GM19397 (cell line): Measurements from ENCODE around the gene AGMO.

Experiments
- ATAC-seq: cut with Tn5 transposase; IDR thresholded peaks from one replicate; pipeline ENCODE4 v1.9.1; 2021; ENCODE audit warnings: mild to moderate bottlenecking, moderate library complexity; ENCODE audit not compliant: unreplicated experiment

AGMO gene

GRCh38 chr7:15504351-15504750 is 57.5 kb downstream of the AGMO start:
- ATAC-seq = no peak

GRCh38 chr7:15503603-15504290 is 58.1 kb downstream of the AGMO start:
- no peak for ATAC-seq

DNA sequence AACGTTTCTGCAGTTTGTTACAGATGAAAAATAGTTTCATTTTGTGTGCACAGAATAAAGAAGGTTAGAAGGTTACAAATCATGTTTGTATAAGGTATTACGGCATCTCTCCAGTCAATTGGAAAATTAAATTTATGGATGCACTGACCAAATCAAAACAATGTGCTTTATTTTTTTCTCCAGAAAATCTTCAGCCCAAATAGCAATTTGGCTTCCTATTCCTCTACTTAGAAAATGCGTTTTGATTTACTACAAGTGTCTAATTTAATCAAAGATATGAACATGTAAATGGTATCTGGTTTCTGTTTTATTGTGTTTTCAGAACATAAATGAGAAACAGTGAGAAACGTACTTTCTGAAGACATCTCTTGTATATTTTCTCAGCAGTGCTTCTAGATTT is 63.4 kb downstream of the AGMO start:
- no peak for ATAC-seq

GRCh38 chr7:15495170-15495569 is 66.6 kb downstream of the AGMO start:
- ATAC-seq = no peak

DNA sequence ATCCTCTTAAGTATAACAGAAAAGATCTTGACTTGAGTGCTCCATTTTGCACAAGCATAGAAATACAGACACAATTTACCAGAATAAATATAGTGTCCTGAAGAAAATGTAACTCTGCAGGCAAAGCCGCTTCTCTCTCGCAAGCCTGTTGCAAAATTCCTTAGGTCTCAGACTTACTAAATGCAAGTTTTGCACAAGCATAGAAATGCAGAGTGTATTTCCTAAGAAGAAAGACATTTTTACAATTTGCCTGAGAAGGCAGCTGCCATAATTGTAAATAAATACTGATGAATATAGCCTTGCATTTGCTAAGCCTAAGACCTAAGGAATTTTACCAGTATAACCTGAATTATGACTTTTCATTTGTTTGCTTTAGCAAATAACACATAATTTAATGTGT is 67.1 kb downstream of the AGMO start:
- ATAC-seq = no peak

- ATAC-seq = no peak
Observed at GRCh38 chr7:15491361-15491760, 70.5 kb downstream of the AGMO start.

- ATAC-seq = no peak
Observed at GRCh38 chr7:15490291-15490690, 71.5 kb downstream of the AGMO start.

DNA sequence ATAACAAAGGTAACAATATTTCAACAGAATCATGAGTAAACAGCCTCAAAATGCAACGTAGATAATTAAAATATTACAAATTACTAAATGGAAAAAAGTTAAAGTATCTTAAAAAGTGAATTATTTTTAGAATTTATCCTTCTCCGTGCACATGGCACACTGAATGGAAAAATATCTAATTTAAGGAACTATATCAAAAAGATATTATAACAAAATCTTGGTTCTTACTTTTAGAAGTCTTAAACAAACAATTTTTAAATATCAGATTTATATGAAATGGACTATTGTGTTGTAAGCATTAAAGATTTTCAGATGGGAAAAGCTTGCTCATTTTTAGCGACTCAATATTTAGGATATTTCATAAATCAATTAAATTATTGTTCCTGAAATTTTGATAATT is 72.0 kb downstream of the AGMO start:
- no peak for ATAC-seq

DNA sequence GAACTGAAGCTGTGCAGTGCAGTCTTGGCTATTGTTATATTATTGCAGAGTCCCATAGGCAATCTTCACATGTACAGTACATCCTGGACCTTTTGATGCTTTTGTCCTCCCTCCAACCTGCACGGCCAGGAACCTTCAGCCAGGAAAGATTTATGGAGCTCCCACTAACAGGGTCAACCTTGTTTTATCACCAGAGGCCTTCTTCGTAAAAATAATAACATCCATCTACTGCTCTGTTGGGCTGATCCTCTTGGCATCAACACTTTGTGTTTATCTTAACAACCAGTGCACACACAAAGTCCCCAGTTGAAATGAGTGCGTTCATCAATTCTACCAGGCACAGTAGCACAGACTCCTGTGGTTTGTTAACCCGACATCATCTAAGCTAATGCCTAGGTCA is 72.4 kb downstream of the AGMO start:
- no peak for ATAC-seq

DNA sequence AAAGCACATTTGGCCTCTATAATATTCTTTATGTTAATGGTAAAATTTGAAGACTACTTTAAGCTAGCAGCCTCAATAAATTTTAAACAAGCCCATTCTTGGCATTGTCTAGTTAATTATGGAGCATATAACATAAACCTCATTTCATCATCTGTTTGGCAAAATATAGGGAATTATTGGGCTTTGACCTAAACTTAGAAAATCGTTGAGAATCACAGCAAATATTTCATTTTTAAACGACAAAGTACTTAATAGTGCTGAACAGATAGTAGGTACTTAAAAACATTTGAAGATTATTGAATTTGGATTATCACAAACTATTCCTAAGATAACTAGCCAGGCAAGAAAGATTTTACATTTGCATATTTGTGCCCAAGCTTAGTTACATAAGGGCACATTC is 73.4 kb downstream of the AGMO start:
- ATAC-seq = no peak

DNA sequence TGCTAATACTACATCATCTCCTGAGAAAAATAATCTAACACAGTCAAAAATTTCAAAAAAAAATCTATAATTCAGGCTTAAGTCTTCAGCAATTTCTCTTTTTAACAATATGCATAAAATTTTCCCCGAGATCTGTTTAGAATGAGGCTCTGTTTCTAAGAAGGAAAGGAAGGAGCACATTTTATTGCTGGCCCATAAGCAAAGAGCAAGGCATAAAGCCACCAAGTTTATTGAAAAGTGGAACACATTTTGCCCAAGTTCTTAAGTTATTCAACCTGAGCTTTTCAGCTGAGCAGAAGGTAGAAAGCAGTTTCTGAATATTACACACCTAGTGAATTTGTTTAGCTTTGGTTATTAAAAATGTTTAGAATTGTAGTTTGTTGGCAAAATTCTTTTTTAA is 73.9 kb downstream of the AGMO start:
- no peak for ATAC-seq

DNA sequence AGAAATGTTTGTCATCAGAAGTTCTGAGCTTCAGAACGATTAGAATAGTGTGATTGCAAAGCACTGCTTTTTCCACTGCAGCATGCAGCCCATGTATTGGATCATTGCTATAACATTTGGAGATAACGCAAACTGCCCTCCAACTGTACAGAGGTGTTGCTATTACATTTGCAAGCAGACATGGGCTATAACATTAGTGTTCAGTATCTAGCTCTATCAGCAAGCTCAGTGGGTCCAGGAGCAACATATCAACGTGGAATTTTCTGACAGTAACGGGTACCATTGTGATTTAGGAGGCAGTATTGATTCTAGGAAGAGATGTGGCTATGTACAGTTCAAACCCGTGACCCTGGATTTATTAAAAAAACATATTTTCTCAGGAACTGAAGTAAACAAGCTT is 75.8 kb downstream of the AGMO start:
- ATAC-seq = no peak

- ATAC-seq = no peak
Observed at GRCh38 chr7:15485431-15485830, 76.4 kb downstream of the AGMO start.

- no peak for ATAC-seq
Observed at GRCh38 chr7:15481132-15481531, 80.7 kb downstream of the AGMO start.

DNA sequence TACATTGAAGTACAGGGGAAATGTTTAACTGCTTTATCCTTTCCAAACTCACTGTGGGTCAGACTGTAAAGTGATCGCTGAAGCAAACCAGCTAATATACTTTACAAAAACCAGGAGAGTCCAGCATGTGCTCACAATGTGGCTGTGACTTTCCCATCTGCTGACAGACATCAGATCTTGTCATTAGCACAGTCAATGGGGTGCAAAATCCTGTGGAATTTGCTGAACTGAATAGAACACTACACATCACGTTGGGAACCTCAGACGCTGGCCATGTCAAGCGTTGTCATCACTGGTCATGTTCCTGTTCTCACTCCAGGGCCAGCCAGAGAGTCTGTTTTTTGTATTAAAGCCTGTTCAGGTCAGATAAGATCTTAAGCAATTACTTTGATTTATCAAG is 83.4 kb downstream of the AGMO start:
- no peak for ATAC-seq

DNA sequence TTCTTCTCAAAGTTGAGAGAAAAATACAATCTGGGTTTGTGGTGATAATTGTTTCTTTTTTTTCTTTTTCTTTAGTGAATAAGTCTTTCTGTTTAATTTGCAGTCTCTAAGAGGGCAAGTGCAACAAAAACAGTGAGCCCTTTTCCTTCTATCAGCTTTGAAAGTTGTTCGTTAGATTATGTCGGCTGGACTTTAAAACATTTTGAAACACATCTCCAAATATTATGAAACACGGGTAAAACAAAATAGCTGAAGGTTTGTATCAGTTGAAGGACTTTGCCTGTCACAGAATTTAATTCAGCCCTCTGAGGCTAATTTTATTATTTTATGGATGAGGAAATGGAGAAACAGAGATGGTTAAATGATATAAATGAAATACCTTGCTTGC is 85.3 kb downstream of the AGMO start:
- ATAC-seq = no peak

DNA sequence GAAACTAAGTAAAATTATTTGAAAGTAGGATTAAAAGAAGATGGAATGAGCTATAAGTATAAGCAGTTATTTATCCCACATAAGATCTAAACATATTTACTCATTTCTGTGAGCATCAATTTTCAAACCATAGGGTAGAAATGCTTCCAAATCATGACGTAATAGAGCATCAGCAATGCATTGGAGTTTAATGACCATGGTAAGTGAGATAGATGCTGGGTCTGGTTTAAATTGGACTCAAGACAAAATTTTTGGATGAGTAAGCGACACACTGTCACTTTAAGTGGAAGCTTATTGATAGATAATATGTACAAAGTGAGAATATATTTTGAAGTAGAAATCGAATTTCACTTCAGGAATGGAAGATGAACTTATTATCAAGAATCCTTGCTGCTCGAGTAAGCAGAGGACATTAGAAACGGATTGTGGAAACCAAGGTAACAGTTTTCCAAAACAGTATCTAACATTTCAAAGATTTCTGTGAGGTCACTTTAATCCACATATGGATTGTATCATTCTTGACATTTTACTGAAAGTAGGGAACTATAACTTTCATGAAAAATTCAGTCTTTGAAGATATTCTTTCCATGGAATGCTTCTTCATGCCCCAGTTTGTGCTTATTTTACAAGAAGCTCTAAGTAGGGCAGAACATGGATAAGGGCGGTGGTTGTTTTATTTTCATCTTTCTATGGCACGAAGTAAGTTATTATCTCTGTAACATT is 85.8 kb downstream of the AGMO start:
- ATAC-seq = no peak

DNA sequence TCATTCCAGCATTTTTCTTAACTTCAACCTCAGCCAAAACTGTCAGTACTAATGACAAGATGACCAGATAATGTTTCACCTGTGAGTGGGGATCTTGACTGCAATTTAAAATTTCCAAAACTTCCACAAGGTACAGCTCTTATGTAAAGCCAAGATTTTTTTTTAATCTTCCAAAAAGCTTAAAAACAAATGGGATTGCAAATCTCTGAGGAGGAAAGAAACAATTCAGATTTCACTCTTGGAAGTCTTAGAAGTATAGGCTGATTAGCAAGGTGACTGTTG is 90.2 kb downstream of the AGMO start:
- no peak for ATAC-seq

DNA sequence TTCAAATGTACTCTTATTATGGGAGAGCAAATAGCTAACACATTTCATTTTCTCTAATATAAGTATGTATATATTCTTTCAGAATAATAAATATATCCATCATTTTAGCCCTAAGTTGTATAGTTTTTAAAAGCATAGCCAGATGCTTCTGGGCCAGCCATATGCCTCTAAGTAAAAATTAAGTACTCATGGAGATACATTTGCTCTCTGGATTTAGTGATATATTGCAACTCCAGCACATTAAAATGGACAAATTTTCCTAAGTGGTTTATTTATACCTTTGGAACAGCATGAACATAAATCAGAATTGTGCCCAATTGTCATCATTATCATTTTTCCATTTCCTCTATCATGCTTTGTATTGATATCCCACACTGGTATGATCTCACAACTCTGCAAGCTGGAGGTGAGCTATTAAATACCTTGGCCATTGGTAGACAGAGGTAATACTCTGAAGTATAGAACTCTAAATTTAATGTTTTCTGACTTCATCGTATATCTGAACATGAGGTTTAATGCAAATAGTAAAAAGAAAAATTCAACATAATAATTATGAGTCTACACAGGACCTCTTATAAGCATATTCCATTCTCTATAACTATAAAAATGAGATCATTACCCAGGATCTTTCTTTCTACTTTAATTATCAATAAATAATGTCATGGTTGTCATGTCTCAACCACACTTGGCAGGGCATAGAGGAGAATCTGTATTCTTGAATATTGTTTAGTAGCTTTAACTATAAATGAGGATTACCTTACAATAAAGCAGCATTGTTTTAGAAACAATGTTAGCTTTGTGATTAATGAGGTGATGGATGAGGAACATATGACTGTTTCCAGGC is 90.8 kb downstream of the AGMO start:
- no peak for ATAC-seq

DNA sequence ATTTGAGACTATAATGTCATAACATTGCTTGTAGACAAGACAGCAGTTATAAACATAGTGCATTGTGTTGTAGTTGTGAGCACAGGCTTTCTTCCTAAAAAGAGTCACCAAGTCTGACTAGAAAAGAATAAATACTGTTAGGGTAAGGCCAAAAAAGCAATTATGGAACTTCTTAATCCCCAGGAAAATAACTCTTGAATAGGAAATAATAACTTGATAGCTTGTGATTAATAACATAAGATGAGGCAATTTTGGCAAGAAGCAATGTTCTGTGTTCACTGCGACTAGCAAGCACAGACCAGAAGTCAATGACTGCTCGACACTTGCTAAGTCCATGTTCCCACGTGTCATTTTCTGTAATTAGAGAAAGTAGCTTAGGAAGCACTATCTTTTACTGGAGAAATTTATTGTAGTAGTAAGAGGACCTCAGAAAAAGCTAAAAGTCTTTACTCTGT is 97.1 kb downstream of the AGMO start:
- ATAC-seq = no peak

DNA sequence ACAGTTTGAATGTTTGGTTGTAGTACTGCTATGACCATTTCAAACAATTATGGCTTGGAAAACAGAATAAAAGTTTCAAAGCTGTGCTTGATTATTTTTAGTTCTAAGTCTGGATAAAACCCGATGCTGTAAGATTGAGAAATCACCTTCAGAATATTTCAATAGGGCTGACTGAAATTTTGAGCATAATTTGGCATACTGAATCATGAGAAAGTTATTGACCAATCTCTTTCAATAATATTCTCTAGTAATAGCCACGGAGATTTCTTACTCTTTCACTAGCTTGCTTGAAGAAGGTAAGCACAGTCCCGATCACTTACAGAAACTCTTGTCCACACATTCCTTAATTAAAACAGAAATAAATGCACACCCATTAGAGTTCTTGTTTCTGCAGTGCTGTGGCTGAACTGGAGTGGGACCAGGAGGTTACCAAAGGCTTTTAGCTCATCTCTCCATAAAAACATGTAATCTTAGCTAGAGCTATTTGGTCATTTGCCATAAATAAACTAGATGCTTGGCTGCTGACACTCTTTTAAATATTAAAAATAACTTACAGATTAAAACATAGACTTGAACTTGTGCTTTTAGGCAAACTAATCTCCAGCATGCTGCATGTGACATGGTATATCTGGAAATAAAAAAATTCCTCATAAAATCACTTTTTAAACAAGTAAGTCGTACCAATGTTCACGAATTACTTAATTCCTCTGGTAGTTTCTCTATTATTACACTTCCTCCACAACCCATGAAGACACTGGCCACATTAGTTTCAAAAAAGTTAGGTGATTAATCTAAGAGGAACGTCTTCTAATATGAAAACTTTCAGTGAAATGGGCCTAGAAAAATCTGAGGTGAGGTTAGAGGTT is 97.8 kb downstream of the AGMO start:
- no peak for ATAC-seq
